Measurements from ENCODE around the gene RGS19. TPM values are rescaled to one million over a fixed set of nuclear protein-coding genes. Genes with fewer than 3 reads are reported as not detected.
"Not testable (repeated sequence)": the region's sequence is repeated elsewhere in the genome, so short reads cannot be mapped to it uniquely, and the experiment has no call there.

The RGS19 gene, protein sequence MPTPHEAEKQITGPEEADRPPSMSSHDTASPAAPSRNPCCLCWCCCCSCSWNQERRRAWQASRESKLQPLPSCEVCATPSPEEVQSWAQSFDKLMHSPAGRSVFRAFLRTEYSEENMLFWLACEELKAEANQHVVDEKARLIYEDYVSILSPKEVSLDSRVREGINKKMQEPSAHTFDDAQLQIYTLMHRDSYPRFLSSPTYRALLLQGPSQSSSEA
- total RNA-seq (2014; rRNA removed; shearing (Covaris generic)) = 28.7 and 31.4 TPM in 2 replicates
- 35.8 and 36.3 TPM in 2 replicates for polyA plus RNA-seq (2015; cell fraction: cytosol; rRNA removed)
- 15.2 and 15.8 TPM in 2 replicates for polyA plus RNA-seq (2015; cell fraction: nucleus; rRNA removed)

- peak; percentile 81 for DNase-seq (ENCODE audit: low read depth, low spot score)
- in situ Hi-C loops (cut with HindIII; ENCODE audit: low pct_unique_long_range_greater_than_20kb, low sequenced_read_pairs) = no loop called here
Observed at GRCh38 chr20:64079273-64080012, at the start of gene RGS19. Gene RGS19 (minus strand): TSS chr20:64079518. CDS start chr20:64076886, 2,632 bp downstream.

- in situ Hi-C loops (cut with HindIII; ENCODE audit: low pct_unique_long_range_greater_than_20kb, low sequenced_read_pairs); DNase-seq (ENCODE audit: low read depth, low spot score): not testable (repeated sequence)
Observed at GRCh38 chr20:64123517-64123916, 44.2 kb upstream of the RGS19 start.

DNA sequence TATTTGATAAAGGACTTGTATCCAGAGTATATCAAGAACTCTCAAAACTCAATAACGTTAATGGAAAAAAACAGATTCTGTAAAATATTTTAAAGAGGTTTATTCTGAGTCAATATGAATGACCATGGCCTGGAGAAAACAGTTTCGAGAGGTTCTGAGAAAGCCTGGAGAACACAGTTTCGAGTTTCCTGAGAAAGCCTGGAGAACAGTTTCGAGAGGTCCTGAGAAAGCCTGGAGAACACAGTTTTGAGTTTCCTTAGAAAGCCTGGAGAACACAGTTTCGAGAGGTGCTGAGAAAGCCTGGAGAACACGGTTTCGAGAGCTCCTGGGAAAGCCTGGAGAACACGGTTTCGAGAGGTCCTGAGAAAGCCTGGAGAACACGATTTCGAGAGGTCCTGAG lies 43.6 kb upstream of the RGS19 start:
- in situ Hi-C loops (cut with HindIII; ENCODE audit: low pct_unique_long_range_greater_than_20kb, low sequenced_read_pairs); DNase-seq (ENCODE audit: low read depth, low spot score): not testable (repeated sequence)

- DNase-seq (ENCODE audit: low read depth, low spot score) = no peak
- in situ Hi-C loops (cut with HindIII; ENCODE audit: low pct_unique_long_range_greater_than_20kb, low sequenced_read_pairs) = no loop called here
Observed at GRCh38 chr20:64121586-64121985, 42.3 kb upstream of the RGS19 start.

DNA sequence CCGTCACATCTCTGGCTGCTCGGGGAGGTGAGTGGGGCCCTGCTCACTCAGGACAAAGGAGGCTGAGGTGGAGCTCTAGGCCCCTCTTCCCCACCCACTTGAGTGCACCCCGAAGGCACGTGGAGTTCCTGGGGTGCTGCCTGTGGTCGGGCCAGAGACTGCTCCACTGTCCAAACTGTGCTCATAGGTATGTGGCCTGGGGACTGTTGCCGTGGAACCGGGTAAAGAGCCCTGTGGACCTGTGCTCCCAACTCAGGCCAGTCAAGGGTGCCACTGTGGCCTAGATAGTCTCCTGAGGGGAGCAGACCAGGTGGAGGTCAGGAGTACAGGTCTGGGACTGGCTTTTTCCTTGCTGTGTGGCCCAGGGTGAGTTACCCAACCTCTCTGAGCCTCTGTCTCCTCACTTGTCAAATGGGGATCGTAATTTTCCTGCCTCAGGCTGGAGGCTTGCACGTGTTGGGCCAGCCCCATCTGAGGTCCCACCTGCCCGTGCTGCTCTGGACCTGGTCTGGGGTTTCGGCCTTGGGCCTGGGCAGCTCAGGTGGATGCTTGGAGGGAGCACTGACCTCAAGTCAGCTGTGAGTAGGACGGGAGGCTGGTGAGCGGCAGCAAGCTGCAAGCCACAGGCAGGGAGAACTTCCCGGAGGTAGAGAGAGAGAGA lies 40.5 kb upstream of the RGS19 start:
- in situ Hi-C loops (cut with HindIII; ENCODE audit: low pct_unique_long_range_greater_than_20kb, low sequenced_read_pairs) = no loop called here
- no peak for DNase-seq (ENCODE audit: low read depth, low spot score)

DNA sequence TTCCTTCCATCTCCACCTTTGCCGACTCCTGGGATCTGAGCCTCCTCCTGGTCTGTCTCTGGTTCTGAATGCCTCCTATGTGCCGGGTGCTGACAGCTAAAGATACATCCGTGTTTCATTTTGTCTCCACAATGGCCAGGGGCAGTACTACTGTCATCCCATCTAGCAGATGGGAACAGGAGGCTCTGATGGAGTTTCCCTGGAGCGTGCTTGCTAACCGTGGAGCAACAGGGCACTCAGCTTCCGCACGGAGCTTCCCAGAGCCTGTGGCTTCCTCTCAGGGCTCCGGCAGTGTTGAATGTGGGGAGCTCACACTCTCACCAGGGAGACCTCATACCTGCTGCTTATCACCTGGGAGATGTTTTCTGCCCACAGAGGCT lies 40.0 kb upstream of the RGS19 start:
- in situ Hi-C loops (cut with HindIII; ENCODE audit: low pct_unique_long_range_greater_than_20kb, low sequenced_read_pairs) = no loop called here
- DNase-seq (ENCODE audit: low read depth, low spot score) = no peak

- in situ Hi-C loops (cut with HindIII; ENCODE audit: low pct_unique_long_range_greater_than_20kb, low sequenced_read_pairs); DNase-seq (ENCODE audit: low read depth, low spot score): not testable (repeated sequence)
Observed at GRCh38 chr20:64117432-64117777, 38.1 kb upstream of the RGS19 start.

DNA sequence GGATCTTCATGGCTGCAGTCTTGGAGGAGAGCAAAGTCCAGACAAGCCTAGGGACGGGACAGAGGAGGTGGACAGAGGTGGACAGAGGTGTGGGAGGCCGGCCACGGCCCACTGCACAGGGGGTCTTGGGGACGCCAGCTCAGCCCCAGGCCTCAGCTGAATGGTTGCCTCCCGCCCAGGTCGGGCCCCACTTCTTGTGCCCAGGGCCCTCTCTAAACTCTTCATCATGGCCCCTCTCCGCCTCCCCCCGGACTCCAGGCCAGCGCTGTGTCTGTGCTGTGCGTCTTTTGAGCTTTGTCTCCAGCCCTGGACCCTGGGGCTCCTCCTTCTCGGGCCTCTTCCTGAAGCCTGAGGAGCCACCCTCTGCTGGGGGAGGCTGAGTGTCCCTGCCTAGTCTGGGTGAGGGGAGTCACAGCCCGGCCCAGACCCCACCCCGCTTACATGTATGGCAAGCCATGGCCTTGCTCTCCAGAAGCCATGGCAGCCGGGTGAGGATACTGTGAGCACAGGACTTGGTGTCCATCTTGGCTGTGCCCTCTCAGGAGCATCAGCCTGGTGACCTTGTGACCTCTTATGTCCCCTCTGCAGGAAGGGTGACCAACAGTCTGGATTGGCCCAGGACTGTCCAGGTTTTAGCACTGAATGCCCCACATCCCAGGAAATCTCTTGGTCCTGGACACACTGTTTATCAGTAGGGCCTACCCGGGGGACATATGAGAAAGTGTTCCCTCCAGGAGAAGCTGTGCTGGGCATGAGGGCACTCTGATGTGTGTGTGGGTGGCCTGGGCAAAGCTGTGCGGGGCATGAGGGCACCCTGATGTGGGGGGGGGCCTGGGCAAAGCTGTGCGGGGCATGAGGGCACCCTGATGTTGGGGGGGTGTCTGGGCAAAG lies 37.5 kb upstream of the RGS19 start:
- in situ Hi-C loops (cut with HindIII; ENCODE audit: low pct_unique_long_range_greater_than_20kb, low sequenced_read_pairs) = no loop called here
- no peak for DNase-seq (ENCODE audit: low read depth, low spot score)

DNA sequence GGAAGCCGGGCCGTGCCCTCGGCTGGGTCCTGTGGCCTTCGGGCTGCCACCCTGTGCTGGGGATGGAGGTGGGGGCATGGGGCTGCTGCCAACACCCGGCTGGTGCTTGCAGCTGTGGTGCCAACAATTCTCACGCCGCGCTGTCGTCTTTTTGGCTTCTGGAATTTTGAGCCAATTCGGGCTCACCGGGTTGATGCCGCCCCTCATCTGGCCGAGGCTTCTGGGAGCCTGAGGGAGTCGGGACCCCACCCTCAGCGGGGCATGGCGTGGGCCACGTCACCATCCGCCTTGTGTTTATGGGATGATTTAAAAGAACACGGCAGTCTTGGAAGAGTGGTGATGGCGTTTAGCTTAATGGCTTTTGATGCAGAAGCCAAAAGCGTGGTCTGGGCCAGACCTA lies 36.7 kb upstream of the RGS19 start:
- in situ Hi-C loops (cut with HindIII; ENCODE audit: low pct_unique_long_range_greater_than_20kb, low sequenced_read_pairs) = no loop called here
- no peak for DNase-seq (ENCODE audit: low read depth, low spot score)

GRCh38 chr20:64115171-64115911 lies 36.0 kb upstream of the RGS19 start:
- DNase-seq (ENCODE audit: low read depth, low spot score) = no peak
- in situ Hi-C loops (cut with HindIII; ENCODE audit: low pct_unique_long_range_greater_than_20kb, low sequenced_read_pairs) = no loop called here

DNA sequence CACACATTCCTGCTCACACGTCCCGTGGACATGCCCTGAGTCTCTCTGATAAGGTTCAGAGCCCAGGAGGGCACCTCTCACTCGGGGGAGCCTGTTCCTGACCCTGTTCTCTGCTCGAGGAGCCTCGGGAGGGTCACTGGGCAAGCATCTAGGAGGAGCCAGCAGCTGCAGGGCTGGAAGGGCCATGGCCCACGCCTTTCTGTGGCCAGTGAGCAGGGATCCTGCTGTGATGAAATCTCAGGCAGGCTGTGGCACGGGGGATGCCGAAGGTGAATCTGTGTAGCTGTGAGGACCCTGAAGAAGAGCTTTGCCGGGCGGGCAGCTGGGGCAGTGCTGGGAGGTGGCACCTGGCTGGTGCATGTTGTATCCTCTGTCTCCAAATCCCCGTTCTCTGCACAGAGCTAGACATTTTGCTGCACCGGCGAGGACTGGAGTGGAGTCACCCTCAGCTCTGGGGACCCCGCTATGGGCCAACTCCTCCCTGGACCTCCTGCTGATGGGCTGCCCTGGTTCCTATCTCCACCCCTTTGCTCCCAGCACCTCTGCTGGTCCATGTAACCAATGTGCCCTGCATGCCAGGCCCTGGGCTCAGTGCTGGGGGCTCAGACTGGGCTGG lies 35.1 kb upstream of the RGS19 start:
- no peak for DNase-seq (ENCODE audit: low read depth, low spot score)
- in situ Hi-C loops (cut with HindIII; ENCODE audit: low pct_unique_long_range_greater_than_20kb, low sequenced_read_pairs) = no loop called here

GRCh38 chr20:64113796-64114355 lies 34.6 kb upstream of the RGS19 start:
- in situ Hi-C loops (cut with HindIII; ENCODE audit: low pct_unique_long_range_greater_than_20kb, low sequenced_read_pairs) = no loop called here
- DNase-seq (ENCODE audit: low read depth, low spot score) = no peak

- no peak for DNase-seq (ENCODE audit: low read depth, low spot score)
- in situ Hi-C loops (cut with HindIII; ENCODE audit: low pct_unique_long_range_greater_than_20kb, low sequenced_read_pairs) = no loop called here
Observed at GRCh38 chr20:64113444-64113775, 34.1 kb upstream of the RGS19 start.

GRCh38 chr20:64112691-64113443 lies 33.5 kb upstream of the RGS19 start:
- no peak for DNase-seq (ENCODE audit: low read depth, low spot score)
- in situ Hi-C loops (cut with HindIII; ENCODE audit: low pct_unique_long_range_greater_than_20kb, low sequenced_read_pairs) = no loop called here

DNA sequence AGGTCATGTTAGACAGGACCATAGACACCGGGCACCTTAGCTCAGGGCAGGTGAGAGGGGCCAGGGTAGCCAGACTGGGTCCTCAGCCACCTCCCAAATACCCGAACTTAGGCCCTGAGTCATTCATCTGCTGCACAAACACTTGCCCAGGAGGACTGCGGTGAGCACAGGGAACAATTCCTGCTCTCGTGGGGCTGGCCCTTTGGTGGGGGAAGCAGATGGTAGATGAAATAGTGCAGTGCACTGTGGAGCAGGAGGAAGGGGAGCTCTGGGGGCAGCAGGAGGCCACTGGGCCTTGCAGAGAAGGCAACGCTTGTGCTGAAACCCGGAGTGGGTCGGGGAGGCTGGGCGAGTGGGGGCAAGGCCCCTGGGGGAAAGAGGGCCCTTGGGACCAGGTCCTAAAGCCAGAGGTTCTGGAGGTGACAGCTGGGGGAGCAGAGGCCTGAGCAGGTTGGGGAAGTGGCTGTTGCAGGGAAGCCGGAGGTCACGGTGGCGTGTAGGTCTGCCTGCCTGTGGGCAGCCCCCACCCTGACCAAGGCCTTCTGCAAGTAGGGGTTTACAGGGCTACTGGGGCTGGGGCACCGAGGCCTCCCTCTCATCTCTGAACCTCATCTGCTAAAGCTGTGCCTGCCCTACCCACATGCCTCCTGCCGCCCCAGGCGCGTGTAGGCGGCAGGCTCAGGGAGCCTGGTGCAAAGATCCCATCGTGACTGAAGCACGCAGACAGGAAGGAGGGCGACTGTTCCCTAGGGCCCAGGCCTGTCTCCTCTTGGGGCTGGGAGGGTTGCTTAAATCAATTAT lies 32.7 kb upstream of the RGS19 start:
- in situ Hi-C loops (cut with HindIII; ENCODE audit: low pct_unique_long_range_greater_than_20kb, low sequenced_read_pairs) = no loop called here
- DNase-seq (ENCODE audit: low read depth, low spot score) = peak; percentile 32

Measured in SK-MEL-5 (cell line).